Panc1 (cell line): ENCODE results near the gene CDHR4. TPM values are rescaled to one million over a fixed set of nuclear protein-coding genes. Genes with fewer than 3 reads are reported as not detected.
"Not testable (repeated sequence)": the region's sequence is repeated elsewhere in the genome, so short reads cannot be mapped to it uniquely, and the experiment has no call there.

Experiments used
- ATAC-seq: fragments of 200-7000 bp; cut with Tn5 transposase; 2 replicates; pipeline ENCODE4 v1.9.1; 2020; ENCODE audit warnings: mild to moderate bottlenecking, moderate library complexity
- BruUV-seq: library from RNA; stranded (reverse); fragments of 400-500 nt; replicated peaks from 2 replicates; lab custom pipeline; 2021; lab: Mats Ljungman, UMichigan
- CTCF ChIA-PET: fragments of 300-600 bp; sonication (Branson Sonifier 250); formaldehyde crosslinking; loops from one replicate; lab custom pipeline; 2022; ENCODE audit warnings: antibody characterized with exemption; lab: Charles Lee
- POLR2A ChIA-PET: fragments of 300-600 bp; sonication (Branson Sonifier 250); formaldehyde crosslinking; loops from one replicate; lab custom pipeline; 2022; ENCODE audit warnings: antibody characterized with exemption; lab: Charles Lee
- DNase-seq: peaks from one replicate; pipeline ENCODE4 v3.0.0-alpha.2; 2010; ENCODE audit warnings: low read depth, low spot score
- H3K27ac ChIP-seq: 2 replicates; pipeline ENCODE4 v1.5.1; 2011; ENCODE audit warnings: mild to moderate bottlenecking, low read length, inconsistent platforms
- H3K27me3 ChIP-seq: fragments of 200-500 bp; sonication (Bioruptor generic); 2 replicates; pipeline ENCODE4 v1.6.0; 2014; ENCODE audit warnings: low read length, inconsistent platforms; ENCODE audit not compliant: control insufficient read depth, insufficient read depth
- H3K36me3 ChIP-seq: fragments of 200-500 bp; sonication (Bioruptor generic); 2 replicates; pipeline ENCODE4 v1.5.1; 2014; ENCODE audit warnings: inconsistent platforms, mild to moderate bottlenecking, low read length, moderate library complexity; ENCODE audit not compliant: control insufficient read depth, insufficient read depth
- H3K4me1 ChIP-seq: 2 replicates; pipeline ENCODE4 v1.5.1; 2011; ENCODE audit warnings: inconsistent platforms, mild to moderate bottlenecking, low read length, moderate library complexity; ENCODE audit not compliant: control insufficient read depth, insufficient read depth
- H3K4me3 ChIP-seq, 2 experiments: 2 replicates each; pipeline ENCODE4 v1.5.1; 2011 to 2012; ENCODE audit warnings: low read depth in 2 of 2, low read length in 2 of 2, mild to moderate bottlenecking in 2 of 2, inconsistent platforms in 1 of 2, moderate library complexity in 1 of 2
- H3K9me3 ChIP-seq: fragments of 200-500 bp; sonication (Bioruptor generic); 2 replicates; pipeline ENCODE4 v1.5.1; 2014; ENCODE audit warnings: low read depth, mild to moderate bottlenecking, inconsistent platforms, low read length, moderate library complexity; ENCODE audit not compliant: control insufficient read depth, insufficient read depth
- POLR2AphosphoS5 ChIP-seq: IDR thresholded peaks from 2 replicates; pipeline ENCODE4 v1.6.1; 2012; ENCODE audit warnings: mild to moderate bottlenecking, low read depth, low read length, moderate library complexity
- SIN3A ChIP-seq: IDR thresholded peaks from 2 replicates; pipeline ENCODE4 v1.6.1; 2012; ENCODE audit warnings: low read depth, mild to moderate bottlenecking, low read length, moderate library complexity, borderline replicate concordance; ENCODE audit not compliant: insufficient read depth
- TCF7L2 ChIP-seq: IDR thresholded peaks from 2 replicates; pipeline ENCODE4 v1.6.1; 2011; ENCODE audit warnings: mild to moderate bottlenecking, low read depth, low read length, inconsistent platforms
- in situ Hi-C: cut with HindIII; loops from 2 replicates; pipeline ENCODE4 v1.10.0; 2016; ENCODE audit warnings: low sequenced_read_pairs, low pct_unique_long_range_greater_than_20kb
- intact Hi-C: fragments of 100-400 bp; cut with micrococcal nuclease; formaldehyde crosslinking; loops from one replicate; pipeline ENCODE4 v1.10.0; 2022; ENCODE audit not compliant: unreplicated experiment
- total RNA-seq: library from RNA; stranded (reverse); gene quantifications from one replicate; pipeline ENCODE4 v1.2.1, GENCODE V29; 2021; ENCODE audit not compliant: unreplicated experiment
- TF ChIP-seq, protein P1 (sequence below): fragments of 450-650 bp; IDR thresholded peaks from 2 replicates; pipeline ENCODE4 v1.5.1; 2017; ENCODE audit warnings: mild to moderate bottlenecking
- TF ChIP-seq, protein P2 (sequence below), 2 experiments: IDR thresholded peaks; 2 replicates each; pipeline ENCODE4 v1.6.1; 2011 to 2012; ENCODE audit warnings: low read depth in 2 of 2, control low read depth in 1 of 2, low read length in 1 of 2, mild to moderate bottlenecking in 1 of 2, moderate library complexity in 1 of 2; ENCODE audit not compliant: insufficient read depth in 1 of 2

The CDHR4 gene
- total RNA-seq, 1 experiment from 2014 or later = not detected

DNA sequence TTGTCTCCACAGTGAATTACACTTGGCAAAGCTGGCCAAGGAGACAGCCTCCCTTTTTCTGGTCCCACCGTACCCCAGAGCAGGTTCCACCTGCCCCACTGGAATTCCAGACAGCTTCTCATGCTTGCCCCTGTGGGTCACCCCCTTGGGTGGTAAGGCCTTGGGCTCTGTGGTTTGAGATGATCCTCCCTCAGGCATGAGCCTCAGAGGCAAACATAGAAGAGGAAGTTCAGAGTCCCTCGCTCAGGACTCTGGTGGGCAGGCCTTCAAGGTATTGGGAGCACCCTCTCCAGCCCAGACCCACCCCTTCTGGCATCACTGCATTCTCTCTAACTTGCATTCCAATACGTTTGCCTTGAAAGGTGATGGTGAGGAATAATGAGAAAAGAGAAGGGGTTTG lies 31.7 kb upstream of the CDHR4 start:
- no peaks in the 10 kb centered on the region for H3K9me3 ChIP-seq

DNA sequence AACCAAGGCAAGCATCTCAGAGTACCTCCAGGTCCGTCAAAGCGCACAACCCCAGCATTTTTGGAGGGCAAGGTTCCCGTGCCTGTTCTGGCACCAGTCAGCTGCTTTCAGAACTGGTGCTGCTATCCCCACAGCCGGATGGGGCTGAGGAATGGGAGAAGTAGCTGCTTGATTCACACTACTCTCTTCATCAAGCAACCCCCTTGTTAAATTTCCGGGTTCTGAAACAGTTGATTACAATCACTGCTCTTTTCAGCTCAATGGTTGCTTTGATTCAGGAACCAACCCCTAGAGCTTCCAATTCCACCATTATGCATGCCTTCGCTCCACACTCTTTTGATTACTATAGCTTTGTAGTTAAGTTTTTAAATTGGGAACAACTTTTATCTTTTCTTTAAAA lies 26.3 kb upstream of the CDHR4 start:
- CTCF ChIA-PET = interaction anchor here (0.7 kb wide), 1 partner anchor 83 kb away, joined by 7 read pairs; no protein-coding TSS in a partner anchor
- POLR2A ChIA-PET = no interaction called here
- ATAC-seq = no peak
- Histone ChIP-seq H3K4me3 (no peak overlapping the region), H3K36me3 (no peaks in the 10 kb centered on the region), H3K27me3 (no peaks in the 10 kb centered on the region), H3K4me1 (no peaks in the 10 kb centered on the region), H3K27ac (no peak overlapping the region), H3K9me3 (no peaks in the 10 kb centered on the region)
- in situ Hi-C loops = no loop called here
- no TSS peak for BruUV-seq
- intact Hi-C loops = no loop called here
- TF ChIP-seq TCF7L2 (no peak), POLR2AphosphoS5 (no peak), SIN3A (no peak)
- TF ChIP-seq, protein P1, sequence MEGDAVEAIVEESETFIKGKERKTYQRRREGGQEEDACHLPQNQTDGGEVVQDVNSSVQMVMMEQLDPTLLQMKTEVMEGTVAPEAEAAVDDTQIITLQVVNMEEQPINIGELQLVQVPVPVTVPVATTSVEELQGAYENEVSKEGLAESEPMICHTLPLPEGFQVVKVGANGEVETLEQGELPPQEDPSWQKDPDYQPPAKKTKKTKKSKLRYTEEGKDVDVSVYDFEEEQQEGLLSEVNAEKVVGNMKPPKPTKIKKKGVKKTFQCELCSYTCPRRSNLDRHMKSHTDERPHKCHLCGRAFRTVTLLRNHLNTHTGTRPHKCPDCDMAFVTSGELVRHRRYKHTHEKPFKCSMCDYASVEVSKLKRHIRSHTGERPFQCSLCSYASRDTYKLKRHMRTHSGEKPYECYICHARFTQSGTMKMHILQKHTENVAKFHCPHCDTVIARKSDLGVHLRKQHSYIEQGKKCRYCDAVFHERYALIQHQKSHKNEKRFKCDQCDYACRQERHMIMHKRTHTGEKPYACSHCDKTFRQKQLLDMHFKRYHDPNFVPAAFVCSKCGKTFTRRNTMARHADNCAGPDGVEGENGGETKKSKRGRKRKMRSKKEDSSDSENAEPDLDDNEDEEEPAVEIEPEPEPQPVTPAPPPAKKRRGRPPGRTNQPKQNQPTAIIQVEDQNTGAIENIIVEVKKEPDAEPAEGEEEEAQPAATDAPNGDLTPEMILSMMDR = no peak
- TF ChIP-seq, protein P2, sequence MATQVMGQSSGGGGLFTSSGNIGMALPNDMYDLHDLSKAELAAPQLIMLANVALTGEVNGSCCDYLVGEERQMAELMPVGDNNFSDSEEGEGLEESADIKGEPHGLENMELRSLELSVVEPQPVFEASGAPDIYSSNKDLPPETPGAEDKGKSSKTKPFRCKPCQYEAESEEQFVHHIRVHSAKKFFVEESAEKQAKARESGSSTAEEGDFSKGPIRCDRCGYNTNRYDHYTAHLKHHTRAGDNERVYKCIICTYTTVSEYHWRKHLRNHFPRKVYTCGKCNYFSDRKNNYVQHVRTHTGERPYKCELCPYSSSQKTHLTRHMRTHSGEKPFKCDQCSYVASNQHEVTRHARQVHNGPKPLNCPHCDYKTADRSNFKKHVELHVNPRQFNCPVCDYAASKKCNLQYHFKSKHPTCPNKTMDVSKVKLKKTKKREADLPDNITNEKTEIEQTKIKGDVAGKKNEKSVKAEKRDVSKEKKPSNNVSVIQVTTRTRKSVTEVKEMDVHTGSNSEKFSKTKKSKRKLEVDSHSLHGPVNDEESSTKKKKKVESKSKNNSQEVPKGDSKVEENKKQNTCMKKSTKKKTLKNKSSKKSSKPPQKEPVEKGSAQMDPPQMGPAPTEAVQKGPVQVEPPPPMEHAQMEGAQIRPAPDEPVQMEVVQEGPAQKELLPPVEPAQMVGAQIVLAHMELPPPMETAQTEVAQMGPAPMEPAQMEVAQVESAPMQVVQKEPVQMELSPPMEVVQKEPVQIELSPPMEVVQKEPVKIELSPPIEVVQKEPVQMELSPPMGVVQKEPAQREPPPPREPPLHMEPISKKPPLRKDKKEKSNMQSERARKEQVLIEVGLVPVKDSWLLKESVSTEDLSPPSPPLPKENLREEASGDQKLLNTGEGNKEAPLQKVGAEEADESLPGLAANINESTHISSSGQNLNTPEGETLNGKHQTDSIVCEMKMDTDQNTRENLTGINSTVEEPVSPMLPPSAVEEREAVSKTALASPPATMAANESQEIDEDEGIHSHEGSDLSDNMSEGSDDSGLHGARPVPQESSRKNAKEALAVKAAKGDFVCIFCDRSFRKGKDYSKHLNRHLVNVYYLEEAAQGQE (IDR thresholded peaks at IDR 0.05; ENCODE audit: insufficient read depth in 1 of 2, low read depth in 2 of 2, low read length in 1 of 2) = no peak
- no peak for DNase-seq

More for the DNA sequence above, 31.7 kb upstream of the CDHR4 start:
- DNase-seq = no peak
- BruUV-seq = no TSS peak
- H3K36me3 ChIP-seq = no peaks in the 10 kb centered on the region
- CTCF ChIA-PET = no interaction called here
- POLR2A ChIA-PET = no interaction called here
- H3K4me3 ChIP-seq = no peak overlapping the region
- H3K4me1 ChIP-seq = no peaks in the 10 kb centered on the region
- intact Hi-C loops = no loop called here
- TF ChIP-seq SIN3A = no peak
- TF ChIP-seq TCF7L2 = no peak
- TF ChIP-seq POLR2AphosphoS5 = no peak
- TF ChIP-seq, protein P1 = no peak
- TF ChIP-seq, protein P2 (IDR thresholded peaks at IDR 0.05; ENCODE audit: insufficient read depth in 1 of 2, low read depth in 2 of 2, low read length in 1 of 2) = no peak
- no peak overlapping the region for H3K27ac ChIP-seq
- in situ Hi-C loops = no loop called here
- ATAC-seq = no peak
- H3K27me3 ChIP-seq = no peaks in the 10 kb centered on the region

DNA sequence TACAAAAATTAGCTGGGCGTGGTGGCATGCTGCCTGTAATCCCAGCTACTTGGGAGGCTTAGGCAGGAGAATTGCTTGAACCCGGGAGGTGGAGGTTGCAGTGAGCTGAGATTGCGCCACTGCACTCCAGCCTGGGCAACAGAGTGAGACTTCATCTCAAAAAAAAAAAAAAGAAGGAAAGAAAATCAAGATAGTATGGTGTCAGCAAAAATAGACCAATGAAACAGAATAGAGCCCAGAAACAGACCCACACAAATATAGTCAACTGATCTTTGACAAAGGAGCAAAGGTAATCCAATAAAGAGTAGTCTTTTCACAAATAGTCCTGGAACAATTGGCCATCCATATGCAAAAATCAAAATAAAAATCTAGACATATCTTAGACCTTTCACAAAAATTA lies 23.5 kb upstream of the CDHR4 start:
- CTCF ChIA-PET = interaction anchor here (0.7 kb wide), 1 partner anchor 14 kb away, joined by 6 read pairs; no protein-coding TSS in a partner anchor
- H3K27me3 ChIP-seq, H3K4me3 ChIP-seq, POLR2A ChIA-PET, BruUV-seq, H3K9me3 ChIP-seq, intact Hi-C loops, DNase-seq, H3K4me1 ChIP-seq, H3K36me3 ChIP-seq, H3K27ac ChIP-seq, ATAC-seq, in situ Hi-C loops: not testable (repeated sequence)
